ENCODE measurements around the gene EPB41L5.

Gene EPB41L5

GRCh38 chr2:120094795-120095194 lies 81.9 kb downstream of the EPB41L5 start:
- H3K4me3 ChIP-seq (replicated peaks; ENCODE audit: low read depth, low read length): no peak overlapping the region
- no peak for DNase-seq (ENCODE audit: extremely low read depth, insufficient read length)
- no peaks in the 10 kb centered on the region for H3K27me3 ChIP-seq (replicated peaks; ENCODE audit: control insufficient read depth, insufficient read depth, low read length)
- H3K36me3 ChIP-seq (ENCODE audit: control insufficient read depth, insufficient read depth, low read length): no peaks in the 10 kb centered on the region
- TF ChIP-seq, protein P1, sequence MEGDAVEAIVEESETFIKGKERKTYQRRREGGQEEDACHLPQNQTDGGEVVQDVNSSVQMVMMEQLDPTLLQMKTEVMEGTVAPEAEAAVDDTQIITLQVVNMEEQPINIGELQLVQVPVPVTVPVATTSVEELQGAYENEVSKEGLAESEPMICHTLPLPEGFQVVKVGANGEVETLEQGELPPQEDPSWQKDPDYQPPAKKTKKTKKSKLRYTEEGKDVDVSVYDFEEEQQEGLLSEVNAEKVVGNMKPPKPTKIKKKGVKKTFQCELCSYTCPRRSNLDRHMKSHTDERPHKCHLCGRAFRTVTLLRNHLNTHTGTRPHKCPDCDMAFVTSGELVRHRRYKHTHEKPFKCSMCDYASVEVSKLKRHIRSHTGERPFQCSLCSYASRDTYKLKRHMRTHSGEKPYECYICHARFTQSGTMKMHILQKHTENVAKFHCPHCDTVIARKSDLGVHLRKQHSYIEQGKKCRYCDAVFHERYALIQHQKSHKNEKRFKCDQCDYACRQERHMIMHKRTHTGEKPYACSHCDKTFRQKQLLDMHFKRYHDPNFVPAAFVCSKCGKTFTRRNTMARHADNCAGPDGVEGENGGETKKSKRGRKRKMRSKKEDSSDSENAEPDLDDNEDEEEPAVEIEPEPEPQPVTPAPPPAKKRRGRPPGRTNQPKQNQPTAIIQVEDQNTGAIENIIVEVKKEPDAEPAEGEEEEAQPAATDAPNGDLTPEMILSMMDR (IDR thresholded peaks at IDR 0.05; ENCODE audit: insufficient read depth, low read length, poor library complexity, severe bottlenecking): no peak

DNA sequence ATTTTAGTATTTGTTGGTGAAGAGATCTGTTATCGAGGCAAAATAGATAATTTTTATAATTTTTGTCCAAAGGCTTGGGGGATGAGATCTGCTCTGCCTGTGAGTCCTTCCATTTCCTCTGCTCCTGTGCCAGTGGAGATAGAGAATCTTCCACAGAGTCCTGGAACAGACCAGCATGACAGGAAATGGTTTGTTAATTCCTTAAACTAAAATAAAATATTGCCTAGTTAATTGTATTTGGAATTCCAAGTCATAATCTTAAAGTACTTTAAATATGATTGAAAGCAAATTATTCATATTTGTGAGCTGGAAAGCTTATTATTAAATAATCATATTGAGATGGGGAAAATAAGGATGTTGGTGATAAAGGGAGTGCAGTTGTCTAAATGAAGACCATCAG lies 87.8 kb downstream of the EPB41L5 start:
- TF ChIP-seq, protein P1 (IDR thresholded peaks at IDR 0.05; ENCODE audit: insufficient read depth, low read length, poor library complexity, severe bottlenecking): no peak
- DNase-seq (ENCODE audit: extremely low read depth, insufficient read length): no peak
- H3K27me3 ChIP-seq (replicated peaks; ENCODE audit: control insufficient read depth, insufficient read depth, low read length): no peaks in the 10 kb centered on the region
- H3K4me3 ChIP-seq (replicated peaks; ENCODE audit: low read depth, low read length): no peak overlapping the region
- H3K36me3 ChIP-seq (ENCODE audit: control insufficient read depth, insufficient read depth, low read length): no peaks in the 10 kb centered on the region

GRCh38 chr2:120103723-120104467 lies 91.0 kb downstream of the EPB41L5 start:
- Histone ChIP-seq H3K4me3 (replicated peaks; ENCODE audit: low read depth, low read length) (no peak overlapping the region), H3K27me3 (replicated peaks; ENCODE audit: control insufficient read depth, insufficient read depth, low read length) (no peaks in the 10 kb centered on the region), H3K36me3 (ENCODE audit: control insufficient read depth, insufficient read depth, low read length) (no peaks in the 10 kb centered on the region)
- no peak for DNase-seq (ENCODE audit: extremely low read depth, insufficient read length)
- TF ChIP-seq, protein P1 (IDR thresholded peaks at IDR 0.05; ENCODE audit: insufficient read depth, low read length, poor library complexity, severe bottlenecking): no peak

GRCh38 chr2:120104772-120105171 lies 91.9 kb downstream of the EPB41L5 start:
- no peaks in the 10 kb centered on the region for H3K27me3 ChIP-seq (replicated peaks; ENCODE audit: control insufficient read depth, insufficient read depth, low read length)
- H3K36me3 ChIP-seq (ENCODE audit: control insufficient read depth, insufficient read depth, low read length): no peaks in the 10 kb centered on the region
- no peak overlapping the region for H3K4me3 ChIP-seq (replicated peaks; ENCODE audit: low read depth, low read length)
- TF ChIP-seq, protein P1 (IDR thresholded peaks at IDR 0.05; ENCODE audit: insufficient read depth, low read length, poor library complexity, severe bottlenecking): no peak
- no peak for DNase-seq (ENCODE audit: extremely low read depth, insufficient read length)

DNA sequence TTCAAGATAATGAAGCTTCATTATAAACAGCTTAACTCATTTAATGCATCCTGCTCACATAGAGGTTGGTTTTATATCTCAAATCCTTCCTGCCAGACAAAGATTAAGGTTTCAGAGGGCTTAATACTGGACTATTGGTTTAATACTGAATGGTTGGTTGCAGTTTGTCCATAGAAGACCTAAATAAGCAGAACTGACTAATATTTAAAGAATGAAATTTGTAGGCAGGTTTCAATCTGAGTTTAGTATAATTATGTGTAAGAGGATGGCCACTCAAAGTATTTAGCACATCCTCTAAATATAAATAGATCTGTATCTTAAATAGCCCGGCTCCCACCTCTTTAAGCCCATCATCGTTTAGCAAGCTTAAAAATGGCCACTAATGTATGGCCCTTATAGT lies 92.5 kb downstream of the EPB41L5 start:
- H3K4me3 ChIP-seq (replicated peaks; ENCODE audit: low read depth, low read length): no peak overlapping the region
- H3K27me3 ChIP-seq (replicated peaks; ENCODE audit: control insufficient read depth, insufficient read depth, low read length): no peaks in the 10 kb centered on the region
- peak; percentile 47 for DNase-seq (ENCODE audit: extremely low read depth, insufficient read length)
- TF ChIP-seq, protein P1 (IDR thresholded peaks at IDR 0.05; ENCODE audit: insufficient read depth, low read length, poor library complexity, severe bottlenecking): no peak
- no peaks in the 10 kb centered on the region for H3K36me3 ChIP-seq (ENCODE audit: control insufficient read depth, insufficient read depth, low read length)
